ENCODE results near the gene RNF217.
"Not testable (repeated sequence)": the region's sequence is repeated elsewhere in the genome, so short reads cannot be mapped to it uniquely, and the experiment has no call there.

RNF217 gene

DNA sequence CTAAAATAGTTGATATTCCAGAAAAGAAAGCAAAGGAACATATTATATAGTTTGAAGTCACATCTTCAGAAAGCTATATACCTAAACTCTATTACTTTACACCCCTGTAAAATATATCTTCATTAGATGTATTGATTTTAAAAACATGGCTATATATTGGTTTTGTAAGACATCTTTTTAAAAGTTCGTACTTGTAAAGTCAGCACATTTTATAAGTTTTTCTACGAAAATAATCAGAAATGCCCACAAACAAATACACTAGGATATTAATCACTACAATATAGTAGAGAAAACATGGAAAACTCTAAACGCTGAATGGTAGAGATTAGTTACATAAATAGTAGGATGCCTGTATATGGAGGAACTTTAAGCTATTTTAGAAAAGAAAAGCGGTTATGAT, 52.9 kb downstream of the RNF217 start:
- DNase-seq (ENCODE audit: low spot score): no peak

GRCh38 chr6:125018136-125018535, 55.9 kb downstream of the RNF217 start:
- no peak for DNase-seq (ENCODE audit: low spot score)

GRCh38 chr6:125019281-125019680, 57.0 kb downstream of the RNF217 start:
- no peak for DNase-seq (ENCODE audit: low spot score)

GRCh38 chr6:125019918-125020317, 57.7 kb downstream of the RNF217 start:
- DNase-seq (ENCODE audit: low spot score): no peak

- no peak for DNase-seq (ENCODE audit: low spot score)
Observed at GRCh38 chr6:125020385-125020784, 58.1 kb downstream of the RNF217 start.

- no peak for DNase-seq (ENCODE audit: low spot score)
Observed at GRCh38 chr6:125022391-125022989, 60.3 kb downstream of the RNF217 start.

DNA sequence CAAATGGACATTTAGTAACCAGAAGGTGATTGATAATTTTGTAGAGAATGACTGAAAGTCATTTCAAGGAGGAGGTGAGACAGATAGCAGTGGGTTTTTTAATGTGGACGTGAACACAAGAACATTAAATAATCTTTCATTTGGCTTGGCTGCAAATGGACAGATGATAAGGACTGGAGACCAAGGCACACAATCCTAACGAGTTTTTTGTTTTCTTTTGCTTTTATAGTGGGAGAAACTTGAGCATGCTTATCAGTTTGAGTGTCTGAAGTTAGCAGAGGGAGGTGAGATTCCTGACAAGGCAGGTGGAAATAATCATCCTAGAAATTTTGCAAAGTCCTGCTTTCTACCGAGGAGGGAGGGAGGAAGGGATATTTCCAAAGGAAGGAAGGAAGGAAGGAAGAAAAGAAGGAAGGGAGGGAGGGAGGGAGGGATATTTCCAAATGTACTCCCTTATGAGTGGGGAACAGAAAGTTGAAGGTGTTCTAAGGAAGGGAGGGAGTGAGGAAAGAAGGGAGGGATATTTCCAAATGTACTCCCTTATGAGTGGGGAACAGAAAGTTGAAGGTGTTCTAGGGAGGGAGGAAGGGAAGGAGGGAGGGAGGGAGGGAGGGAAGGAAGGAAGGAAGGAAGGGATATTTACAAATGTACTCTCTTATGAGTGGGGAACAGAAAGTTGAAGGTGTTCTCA, 63.1 kb downstream of the RNF217 start:
- DNase-seq (ENCODE audit: low spot score): no peak

GRCh38 chr6:125027287-125027686, 65.0 kb downstream of the RNF217 start:
- DNase-seq (ENCODE audit: low spot score): no peak

- no peak for DNase-seq (ENCODE audit: low spot score)
Observed at GRCh38 chr6:125030969-125031368, 68.7 kb downstream of the RNF217 start.

GRCh38 chr6:125031385-125031784, 69.1 kb downstream of the RNF217 start:
- DNase-seq (ENCODE audit: low spot score): no peak

GRCh38 chr6:125034929-125035328, 72.7 kb downstream of the RNF217 start:
- DNase-seq (ENCODE audit: low spot score): not testable (repeated sequence)

DNA sequence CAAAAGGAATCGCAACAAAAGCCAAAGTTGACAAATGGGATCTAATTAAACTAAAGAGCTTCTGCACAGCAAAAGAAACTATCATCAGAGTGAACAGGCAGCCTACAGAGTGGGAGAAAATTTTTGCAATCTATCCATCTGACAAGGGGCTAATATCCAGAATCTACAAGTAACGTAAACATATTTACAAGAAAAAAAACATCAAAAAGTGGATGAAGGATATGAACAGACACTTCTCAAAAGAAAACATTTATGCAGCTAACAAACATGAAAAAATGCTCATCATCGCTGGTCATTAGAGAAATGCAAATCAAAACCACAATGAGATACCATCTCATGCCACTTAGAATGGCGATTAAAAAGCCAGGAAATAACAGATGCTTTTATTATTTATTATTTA, 74.2 kb downstream of the RNF217 start:
- DNase-seq (ENCODE audit: low spot score): not testable (repeated sequence)

DNA sequence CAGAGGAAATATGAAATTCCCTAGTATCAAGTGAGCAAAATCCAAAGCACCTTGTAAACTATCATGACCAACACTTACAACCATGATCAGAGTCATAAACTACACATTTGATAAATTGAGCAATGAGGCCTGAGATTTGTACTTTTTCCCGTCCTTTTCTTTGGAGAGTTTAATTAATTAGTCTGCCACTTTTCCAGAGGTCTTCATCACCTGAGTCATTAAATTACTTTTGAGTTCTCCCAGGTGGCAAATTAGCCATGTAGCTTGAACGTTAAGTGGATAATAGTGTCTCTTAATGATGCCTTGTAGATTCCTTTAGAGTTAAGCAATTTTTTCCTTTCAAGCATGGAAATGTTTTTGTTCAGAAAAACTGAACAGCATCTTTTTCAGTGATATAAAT, 75.6 kb downstream of the RNF217 start:
- no peak for DNase-seq (ENCODE audit: low spot score)

GRCh38 chr6:125038925-125039324, 76.7 kb downstream of the RNF217 start:
- no peak for DNase-seq (ENCODE audit: low spot score)

GRCh38 chr6:125041740-125042459, 79.7 kb downstream of the RNF217 start:
- no peak for DNase-seq (ENCODE audit: low spot score)

DNA sequence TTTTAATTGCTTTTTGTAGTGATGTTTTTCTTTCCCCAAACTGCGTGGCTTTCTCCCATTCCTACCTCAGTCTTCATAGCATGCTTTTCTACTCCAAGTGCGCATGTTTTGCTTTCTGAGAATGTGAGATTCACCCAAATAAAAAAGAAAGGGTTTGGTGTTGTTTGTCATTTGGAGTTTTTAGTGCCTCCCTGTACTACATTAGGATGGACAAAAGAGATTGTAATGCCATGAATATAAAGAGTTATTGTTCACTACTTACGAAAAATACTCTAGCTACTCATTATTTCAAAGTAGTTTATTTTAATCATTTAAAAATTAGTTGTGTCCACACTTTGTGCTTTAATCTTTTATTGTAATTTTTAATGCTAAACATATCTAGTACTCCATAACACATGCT, 81.8 kb downstream of the RNF217 start:
- no peak for DNase-seq (ENCODE audit: low spot score)

- DNase-seq (ENCODE audit: low spot score): no peak
Observed at GRCh38 chr6:125044667-125045066, 82.4 kb downstream of the RNF217 start.

DNA sequence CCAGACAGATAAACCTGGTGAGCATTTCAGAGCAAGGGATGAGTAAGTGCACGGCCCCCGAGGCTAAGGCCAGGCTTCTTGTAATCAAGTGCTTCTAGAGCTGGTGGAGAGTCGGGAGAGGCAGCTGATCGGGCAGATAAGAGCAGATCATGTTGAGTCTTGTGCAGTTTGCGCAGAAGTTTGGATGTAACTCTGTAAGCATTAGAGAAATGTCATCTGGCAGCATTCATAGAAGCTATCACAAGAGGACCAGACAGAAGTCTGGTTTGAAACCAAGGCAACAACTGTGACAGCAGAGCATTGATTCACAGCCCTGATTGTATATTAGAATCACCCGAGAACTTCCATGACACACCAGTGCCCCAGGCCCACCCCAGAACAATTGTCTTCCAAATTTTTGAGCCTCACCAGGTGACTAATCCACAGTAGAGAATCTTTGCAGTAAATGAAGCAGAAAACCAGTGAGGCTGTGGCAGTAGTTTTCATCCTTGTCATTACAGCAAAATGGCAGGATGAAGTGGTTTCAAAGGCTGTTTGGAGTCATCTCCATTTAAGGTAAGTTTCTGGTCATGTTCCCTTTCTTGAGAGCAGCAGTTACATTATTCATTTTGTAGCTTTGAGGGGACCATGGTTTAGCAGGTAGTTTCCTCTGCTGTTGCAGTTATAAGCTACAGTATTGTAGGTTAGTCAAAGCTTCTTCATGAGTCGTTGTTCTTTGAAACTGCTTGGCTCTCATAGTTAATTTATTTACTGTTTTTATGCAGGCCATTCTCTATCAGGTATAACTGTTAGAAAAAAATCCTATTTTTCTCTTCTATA, 84.1 kb downstream of the RNF217 start:
- DNase-seq (ENCODE audit: low spot score): no peak

- DNase-seq (ENCODE audit: low spot score): no peak
Observed at GRCh38 chr6:125048274-125048673, 86.0 kb downstream of the RNF217 start.

DNA sequence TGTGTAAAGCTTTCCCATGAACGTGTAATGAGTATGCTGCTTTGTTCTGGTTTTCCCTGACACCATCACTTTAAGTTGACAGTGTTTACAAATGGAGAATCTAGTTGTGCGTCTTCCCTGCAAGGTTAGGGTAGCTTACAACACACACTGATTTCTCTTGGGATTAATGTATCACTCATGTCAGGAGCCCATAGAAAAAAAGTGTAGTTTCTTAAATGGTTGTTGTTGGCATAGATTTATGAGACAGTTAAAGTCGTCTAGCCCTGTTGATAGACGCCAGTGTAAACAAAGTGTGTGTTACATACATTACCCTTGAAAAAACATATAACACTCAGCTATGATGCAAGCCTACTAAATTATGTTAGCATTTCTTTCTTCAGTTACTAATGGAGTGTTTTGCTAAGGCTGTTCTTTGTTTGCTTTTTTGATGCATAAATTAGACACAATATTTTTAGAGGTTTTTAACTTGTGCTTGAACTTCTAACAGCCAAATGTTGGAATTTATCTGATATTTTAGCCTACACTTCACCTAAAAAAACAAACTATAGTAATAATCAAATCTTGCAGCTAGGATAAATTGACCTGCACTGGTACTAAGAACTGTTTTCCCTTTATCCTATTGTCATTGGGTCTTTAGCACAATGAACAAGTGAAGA, 88.6 kb downstream of the RNF217 start:
- DNase-seq (ENCODE audit: low spot score): no peak

GRCh38 chr6:125053809-125054208, 91.6 kb downstream of the RNF217 start:
- DNase-seq (ENCODE audit: low spot score): no peak

GRCh38 chr6:125054331-125054730, 92.1 kb downstream of the RNF217 start:
- DNase-seq (ENCODE audit: low spot score): no peak

All from cerebellar cortex (tissue), 1 donor.